ENCODE measurements around the gene ACCSL. TPM values are rescaled to one million over a fixed set of nuclear protein-coding genes. Genes with fewer than 3 reads are reported as not detected.

ACCSL gene
- total RNA-seq, 1 donor from 2014 or later = not detected

DNA sequence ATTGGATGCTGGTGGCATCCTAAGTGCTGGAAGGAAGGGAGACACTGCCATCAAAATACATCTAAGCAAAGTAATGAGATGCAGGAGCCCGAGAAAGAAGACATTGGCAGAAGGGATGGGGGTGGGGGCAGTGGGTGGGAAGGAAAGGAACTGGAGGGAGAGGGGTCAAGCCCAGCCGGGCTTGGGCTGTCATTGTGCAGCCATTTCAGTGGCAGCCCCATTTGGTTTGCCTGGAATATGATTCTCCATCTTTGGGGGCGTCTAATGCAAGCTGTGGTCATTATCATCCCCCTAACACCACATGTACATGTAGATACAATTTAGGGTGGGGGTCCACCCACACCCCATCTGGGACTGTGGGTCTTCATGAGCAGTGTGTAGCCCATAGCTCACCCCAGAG, 13.9 kb upstream of the ACCSL start:
- no peak for DNase-seq (ENCODE audit: low read depth)
- H3K36me3 ChIP-seq (ENCODE audit: control insufficient read depth, insufficient read depth, low read length) = no peaks in the 10 kb centered on the region
- TF ChIP-seq, protein P1, sequence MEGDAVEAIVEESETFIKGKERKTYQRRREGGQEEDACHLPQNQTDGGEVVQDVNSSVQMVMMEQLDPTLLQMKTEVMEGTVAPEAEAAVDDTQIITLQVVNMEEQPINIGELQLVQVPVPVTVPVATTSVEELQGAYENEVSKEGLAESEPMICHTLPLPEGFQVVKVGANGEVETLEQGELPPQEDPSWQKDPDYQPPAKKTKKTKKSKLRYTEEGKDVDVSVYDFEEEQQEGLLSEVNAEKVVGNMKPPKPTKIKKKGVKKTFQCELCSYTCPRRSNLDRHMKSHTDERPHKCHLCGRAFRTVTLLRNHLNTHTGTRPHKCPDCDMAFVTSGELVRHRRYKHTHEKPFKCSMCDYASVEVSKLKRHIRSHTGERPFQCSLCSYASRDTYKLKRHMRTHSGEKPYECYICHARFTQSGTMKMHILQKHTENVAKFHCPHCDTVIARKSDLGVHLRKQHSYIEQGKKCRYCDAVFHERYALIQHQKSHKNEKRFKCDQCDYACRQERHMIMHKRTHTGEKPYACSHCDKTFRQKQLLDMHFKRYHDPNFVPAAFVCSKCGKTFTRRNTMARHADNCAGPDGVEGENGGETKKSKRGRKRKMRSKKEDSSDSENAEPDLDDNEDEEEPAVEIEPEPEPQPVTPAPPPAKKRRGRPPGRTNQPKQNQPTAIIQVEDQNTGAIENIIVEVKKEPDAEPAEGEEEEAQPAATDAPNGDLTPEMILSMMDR (IDR thresholded peaks at IDR 0.05; ENCODE audit: insufficient read depth, low read length, poor library complexity, severe bottlenecking) = no peak
- peaks cover 3% of the 10 kb centered on the region for H3K27me3 ChIP-seq (ENCODE audit: control insufficient read depth, insufficient read depth, low read length)
- H3K4me3 ChIP-seq (ENCODE audit: low read depth, low read length) = no peak overlapping the region

DNA sequence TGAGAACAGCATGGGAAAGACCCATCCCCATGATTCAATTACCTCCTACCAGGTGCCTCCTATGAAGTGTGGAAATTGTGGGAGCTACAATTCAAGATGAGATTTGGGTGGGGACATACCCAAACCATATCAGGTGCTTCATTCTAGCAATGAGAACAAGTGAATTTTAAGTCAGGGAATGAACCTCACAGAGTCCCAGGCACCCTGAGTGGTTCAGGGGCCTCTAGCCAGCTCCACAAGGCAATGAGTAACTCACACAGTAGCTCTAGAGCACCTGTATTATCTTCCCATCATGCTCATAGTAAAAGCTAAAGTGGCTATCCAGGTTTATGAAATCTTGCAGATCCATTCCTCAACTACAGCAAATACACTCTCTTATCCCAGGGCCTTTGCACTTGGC, 13.1 kb upstream of the ACCSL start:
- H3K36me3 ChIP-seq (ENCODE audit: control insufficient read depth, insufficient read depth, low read length) = no peaks in the 10 kb centered on the region
- H3K27me3 ChIP-seq (ENCODE audit: control insufficient read depth, insufficient read depth, low read length) = peaks cover 3% of the 10 kb centered on the region
- no peak for DNase-seq (ENCODE audit: low read depth)
- no peak overlapping the region for H3K4me3 ChIP-seq (ENCODE audit: low read depth, low read length)
- TF ChIP-seq, protein P1 (IDR thresholded peaks at IDR 0.05; ENCODE audit: insufficient read depth, low read length, poor library complexity, severe bottlenecking) = no peak

DNA sequence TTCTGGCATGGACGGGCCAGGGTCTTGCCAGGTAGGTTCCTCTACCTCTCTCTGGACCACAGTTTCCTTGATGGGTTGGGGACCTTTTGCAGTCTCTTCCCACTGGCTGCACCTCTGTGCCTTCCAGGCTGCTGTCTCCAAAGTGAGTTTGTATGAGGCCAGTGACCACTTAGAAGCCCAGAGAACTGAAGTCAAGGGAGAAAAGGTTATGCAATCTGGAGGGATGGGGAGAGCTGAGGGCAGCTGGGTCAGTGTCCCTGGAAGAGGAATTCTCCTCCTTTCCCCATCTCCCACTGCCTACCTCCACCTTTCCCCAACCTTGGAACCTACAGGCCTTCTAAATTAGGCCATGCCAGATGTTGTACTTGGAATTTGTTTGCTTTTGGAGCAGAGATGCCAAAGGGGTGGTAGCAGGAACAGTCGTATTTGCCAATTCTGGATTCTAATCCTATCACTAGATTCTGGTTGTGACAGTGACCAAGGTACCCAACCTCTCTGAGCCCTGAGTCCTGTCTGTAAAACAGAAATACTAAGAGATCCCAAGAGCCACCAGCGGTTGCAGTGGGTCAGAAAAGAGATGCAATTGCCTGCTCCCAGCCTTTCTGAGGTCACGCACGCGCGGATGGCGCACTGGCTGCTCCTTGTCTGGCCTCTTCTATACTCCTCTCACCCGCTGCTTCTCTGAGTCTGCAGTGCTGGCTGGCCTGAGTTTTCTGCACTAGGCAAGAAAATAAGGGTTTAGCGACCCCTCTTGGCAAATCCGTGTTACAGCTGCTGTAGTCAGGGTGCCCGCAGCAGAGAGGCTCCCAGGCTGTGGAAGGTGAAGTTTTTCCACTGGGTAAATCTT, 10.7 kb upstream of the ACCSL start:
- H3K4me3 ChIP-seq (ENCODE audit: low read depth, low read length) = no peak overlapping the region
- no peaks in the 10 kb centered on the region for H3K36me3 ChIP-seq (ENCODE audit: control insufficient read depth, insufficient read depth, low read length)
- TF ChIP-seq, protein P1 (IDR thresholded peaks at IDR 0.05; ENCODE audit: insufficient read depth, low read length, poor library complexity, severe bottlenecking) = peak; percentile 93
- DNase-seq (ENCODE audit: low read depth) = peak; percentile 34
- peaks cover 3% of the 10 kb centered on the region for H3K27me3 ChIP-seq (ENCODE audit: control insufficient read depth, insufficient read depth, low read length)

GRCh38 chr11:44037658-44037998, 10.2 kb upstream of the ACCSL start:
- H3K36me3 ChIP-seq (ENCODE audit: control insufficient read depth, insufficient read depth, low read length) = no peaks in the 10 kb centered on the region
- peaks cover 3% of the 10 kb centered on the region for H3K27me3 ChIP-seq (ENCODE audit: control insufficient read depth, insufficient read depth, low read length)
- TF ChIP-seq, protein P1 (IDR thresholded peaks at IDR 0.05; ENCODE audit: insufficient read depth, low read length, poor library complexity, severe bottlenecking) = no peak
- H3K4me3 ChIP-seq (ENCODE audit: low read depth, low read length) = no peak overlapping the region
- DNase-seq (ENCODE audit: low read depth) = no peak

DNA sequence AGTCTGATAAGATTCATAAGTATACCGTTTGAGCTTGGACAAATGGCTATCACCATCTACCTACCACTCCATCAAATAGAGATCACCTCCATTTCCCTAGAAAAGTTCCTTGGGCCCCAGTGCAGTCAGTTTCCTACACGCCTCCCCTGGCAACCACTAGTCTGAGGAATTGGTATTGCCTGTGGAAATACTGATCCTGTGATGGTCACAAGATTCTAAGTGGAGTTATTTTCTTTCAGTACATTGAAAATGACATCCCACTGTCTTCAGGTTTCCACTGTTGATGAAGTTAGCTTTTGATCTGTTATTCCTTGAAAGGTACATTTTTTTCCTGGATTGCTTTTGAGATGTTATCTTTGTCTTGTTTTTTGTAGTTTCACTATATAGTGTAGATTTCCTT, 4.6 kb upstream of the ACCSL start:
- Histone ChIP-seq H3K4me3 (ENCODE audit: low read depth, low read length) (no peak overlapping the region), H3K27me3 (ENCODE audit: control insufficient read depth, insufficient read depth, low read length) (peaks cover 2% of the 10 kb centered on the region), H3K36me3 (ENCODE audit: control insufficient read depth, insufficient read depth, low read length) (no peaks in the 10 kb centered on the region)
- DNase-seq (ENCODE audit: low read depth) = no peak
- TF ChIP-seq, protein P1 (IDR thresholded peaks at IDR 0.05; ENCODE audit: insufficient read depth, low read length, poor library complexity, severe bottlenecking) = no peak

DNA sequence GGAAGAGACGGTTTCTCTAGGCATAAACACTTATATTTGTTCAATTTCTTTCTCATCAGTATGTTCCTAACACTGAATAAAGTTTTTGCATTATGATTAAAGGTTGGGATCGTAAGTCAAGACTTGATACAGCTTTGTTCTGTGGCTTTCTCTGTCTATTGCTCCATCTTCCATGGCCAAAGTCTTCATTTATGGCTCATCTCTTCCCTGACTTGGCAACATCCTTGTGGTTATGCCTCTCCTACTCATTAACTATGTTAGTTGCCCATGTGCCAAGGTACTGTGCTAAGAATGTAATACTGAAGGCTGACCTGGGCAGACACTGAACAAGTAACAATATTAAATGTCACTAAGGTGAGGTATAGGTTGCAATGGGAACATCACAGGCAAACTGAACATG, 1.6 kb upstream of the ACCSL start:
- TF ChIP-seq, protein P1 (IDR thresholded peaks at IDR 0.05; ENCODE audit: insufficient read depth, low read length, poor library complexity, severe bottlenecking) = no peak
- no peak for DNase-seq (ENCODE audit: low read depth)

More for the DNA sequence above, 1.6 kb upstream of the ACCSL start:
- Histone ChIP-seq H3K4me3 (ENCODE audit: low read depth, low read length) (no peak overlapping the region), H3K36me3 (ENCODE audit: control insufficient read depth, insufficient read depth, low read length) (no peaks in the 10 kb centered on the region), H3K27me3 (ENCODE audit: control insufficient read depth, insufficient read depth, low read length) (no peaks in the 10 kb centered on the region)

Data from kidney epithelial cell (primary cell).